ENCODE measurements around the gene ECSIT.
"Not testable (repeated sequence)": the region's sequence is repeated elsewhere in the genome, so short reads cannot be mapped to it uniquely, and the experiment has no call there.

The ECSIT gene

DNA sequence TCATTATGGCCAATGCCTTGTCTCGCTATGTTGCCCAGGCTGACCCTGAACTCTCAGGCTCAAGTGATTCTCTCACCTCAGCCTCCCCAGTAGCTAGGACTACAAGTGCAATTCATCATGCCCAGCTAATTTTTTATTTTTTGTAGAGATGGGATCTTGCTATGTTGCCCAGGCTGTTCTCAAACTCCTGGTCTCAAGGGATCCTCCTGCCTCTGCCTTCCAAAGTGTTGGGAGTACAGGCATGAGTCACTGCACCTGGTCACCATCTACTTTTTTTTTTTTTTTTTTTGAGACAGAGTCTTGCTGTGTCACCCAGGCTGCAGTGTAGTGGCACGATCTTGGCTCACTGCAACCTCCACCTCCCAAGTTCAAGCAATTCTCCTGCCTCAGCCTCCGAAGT lies 53.6 kb downstream of the ECSIT start:
- DNase-seq = not testable (repeated sequence)

DNA sequence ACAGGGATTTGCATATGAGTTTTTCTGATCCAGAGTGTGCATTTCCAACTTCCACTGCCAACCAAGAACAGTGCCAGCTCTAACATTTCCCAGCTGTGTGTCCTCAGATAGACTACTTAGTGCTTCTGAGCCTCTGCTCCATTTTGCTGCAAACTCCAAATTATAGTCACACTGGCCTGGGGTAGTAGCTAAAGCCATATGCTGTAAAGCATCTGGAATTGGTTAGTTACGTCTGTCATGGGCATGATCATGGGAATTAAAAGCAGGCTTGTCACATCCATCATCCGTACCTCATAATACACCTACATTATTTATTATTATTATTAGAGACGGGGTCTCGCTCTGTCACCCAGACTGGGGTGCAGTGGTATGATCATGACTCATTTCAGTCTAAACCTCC lies 55.2 kb downstream of the ECSIT start:
- no peak for DNase-seq

DNA sequence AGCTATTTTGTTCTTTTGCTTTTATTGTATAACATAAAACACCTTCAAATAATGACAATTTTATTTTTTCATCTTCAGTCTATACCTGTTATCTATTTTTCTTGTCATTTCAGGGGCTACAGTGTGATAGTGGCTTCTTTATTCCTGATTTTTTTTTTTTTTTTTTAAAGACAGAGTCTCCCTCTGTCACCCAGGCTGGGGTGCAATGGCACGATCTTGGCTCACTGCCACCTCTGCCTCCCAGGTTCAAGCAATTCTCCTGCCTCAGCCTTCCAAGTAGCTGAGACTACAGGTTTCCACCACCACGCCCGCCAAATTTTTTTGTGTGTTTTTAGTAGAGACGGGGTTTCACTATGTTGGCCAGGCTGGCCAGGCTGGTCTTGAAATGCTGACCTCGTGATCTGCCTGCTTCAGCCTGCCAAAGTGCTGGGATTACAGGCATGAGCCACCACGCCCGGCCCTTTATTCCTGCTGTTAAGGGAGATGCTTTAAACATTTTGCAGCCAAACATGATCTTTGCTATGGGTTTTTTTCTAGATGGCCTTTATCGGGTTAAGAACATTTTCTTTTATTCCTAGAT lies 60.6 kb downstream of the ECSIT start:
- DNase-seq = not testable (repeated sequence)

DNA sequence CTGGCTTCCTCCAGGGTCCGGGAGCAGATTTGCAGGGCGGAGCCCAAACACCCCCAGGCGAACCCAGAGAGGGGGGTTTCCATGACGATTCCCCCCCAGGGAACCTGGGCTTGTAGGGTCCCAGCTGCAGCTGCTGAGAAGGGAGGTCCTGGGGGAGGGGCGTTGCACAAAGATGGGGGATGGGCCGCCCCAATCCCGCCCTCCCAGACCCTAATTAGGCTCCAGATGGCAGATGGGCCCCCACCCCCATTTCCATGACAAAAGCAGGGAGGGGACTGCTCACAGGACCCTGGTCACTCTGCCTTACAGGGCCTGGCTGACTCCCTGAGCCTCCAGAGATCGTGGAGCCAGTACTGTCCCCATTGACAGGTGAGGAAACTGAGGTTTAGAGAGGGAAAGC lies 63.3 kb downstream of the ECSIT start:
- no peak for DNase-seq

DNA sequence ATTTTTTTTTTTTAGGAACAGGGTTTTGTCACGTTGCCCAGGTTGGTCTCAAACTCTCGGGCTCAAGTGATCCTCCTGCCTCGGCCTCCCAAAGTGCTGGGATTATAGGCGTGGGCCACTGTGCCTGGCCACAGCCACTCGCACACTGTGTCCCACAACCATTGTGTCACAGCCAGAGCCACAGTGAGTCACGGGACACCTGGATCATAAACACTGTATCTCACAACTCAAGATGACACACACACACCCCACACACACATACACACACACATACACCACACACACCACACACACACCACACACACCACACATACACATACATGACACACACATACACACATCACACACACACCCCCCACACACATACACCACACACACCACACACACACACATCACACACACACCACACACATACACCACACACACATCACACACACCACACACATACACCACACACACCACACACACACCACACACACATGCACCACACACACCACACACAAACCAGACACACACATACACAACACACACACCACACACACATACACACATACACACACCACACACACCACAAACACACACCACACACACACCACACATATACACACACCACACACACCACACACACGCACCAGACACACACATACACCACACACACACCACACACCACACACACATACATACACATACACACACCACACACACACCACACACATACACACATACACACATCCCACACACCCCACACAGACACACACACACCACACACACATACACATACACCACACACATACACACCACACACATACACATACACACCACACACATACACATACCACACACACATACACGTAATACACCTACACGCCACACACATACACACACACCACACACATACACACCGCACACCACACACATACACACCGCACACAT lies 64.3 kb downstream of the ECSIT start:
- DNase-seq = no peak

DNA sequence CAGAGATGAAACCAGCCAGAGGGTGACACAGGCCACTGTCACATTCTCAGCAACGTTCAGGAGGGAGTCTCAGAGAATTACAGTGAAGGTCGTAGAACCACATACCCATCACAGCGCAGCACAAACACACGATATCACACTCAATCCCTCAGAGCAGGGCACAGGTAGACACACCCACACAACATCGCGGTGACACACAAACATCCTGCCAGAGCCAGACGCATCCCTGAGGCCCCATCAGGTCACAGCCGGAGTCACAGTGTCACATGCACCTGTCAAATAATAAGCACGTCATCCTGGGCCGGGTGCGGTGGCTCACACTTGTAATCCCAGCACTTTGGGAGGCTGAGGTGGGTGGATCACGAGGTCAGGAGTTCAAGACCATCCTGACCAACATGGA lies 65.5 kb downstream of the ECSIT start:
- no peak for DNase-seq

GRCh38 chr19:11461453-11461852 lies 67.5 kb downstream of the ECSIT start:
- no peak for DNase-seq

- DNase-seq = no peak
Observed at GRCh38 chr19:11460207-11460606, 68.7 kb downstream of the ECSIT start.

- not testable (repeated sequence) for DNase-seq
Observed at GRCh38 chr19:11458912-11459311, 70.0 kb downstream of the ECSIT start.

GRCh38 chr19:11458236-11458900 lies 70.6 kb downstream of the ECSIT start:
- no peak for DNase-seq

- no peak for DNase-seq
Observed at GRCh38 chr19:11457831-11458230, 71.1 kb downstream of the ECSIT start.

GRCh38 chr19:11457115-11457514 lies 71.8 kb downstream of the ECSIT start:
- no peak for DNase-seq

- no peak for DNase-seq
Observed at GRCh38 chr19:11456659-11457058, 72.3 kb downstream of the ECSIT start.

Data from NCI-H2081 treated with DMSO at 0.1 percent for 48 hours (cell line).